IPS-11a (cell line): ENCODE measurements around the gene NOTCH3.
A peak's percentile ranks its signal among the peaks of the same experiment; 100 is the strongest.

Experiments used
- H3K4me3 ChIP-seq: one replicate; pipeline ENCODE4 v1.5.1; 2013; ENCODE audit warnings: low read depth, low read length, control low read depth

Gene NOTCH3

DNA sequence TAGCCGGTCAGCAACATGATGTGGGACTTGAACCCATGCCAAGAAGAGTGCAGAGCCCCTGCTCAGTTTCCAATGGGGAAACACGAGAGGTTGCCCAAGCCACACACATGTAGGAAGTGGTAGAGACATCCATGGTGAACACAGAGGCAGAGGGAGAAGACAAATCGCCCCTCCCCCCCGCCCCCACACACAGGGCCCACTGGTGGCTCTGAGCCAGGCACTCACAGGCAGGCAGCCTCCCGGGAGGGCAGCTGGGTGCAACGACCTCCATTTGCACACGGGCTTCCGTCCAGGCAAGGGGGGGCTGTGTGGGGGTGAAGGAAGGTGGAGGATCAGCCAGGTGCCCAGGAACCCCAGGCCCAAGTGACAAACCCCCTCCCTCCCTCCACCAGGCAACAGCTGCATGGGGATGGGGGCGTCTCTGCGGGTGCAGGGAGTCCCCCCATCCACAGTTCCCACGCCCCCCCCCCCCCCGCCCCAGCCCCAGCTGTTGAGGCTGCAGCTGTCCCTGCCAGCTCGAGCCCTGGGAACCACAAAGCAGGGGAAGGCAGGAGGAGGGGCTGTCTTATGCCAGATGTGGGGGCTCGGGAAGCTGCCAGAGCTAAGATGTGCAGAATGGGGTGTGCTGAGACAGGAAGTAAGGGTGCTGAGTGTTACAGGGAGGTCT, 3.4 kb downstream of the NOTCH3 start:
- no peak overlapping the region for H3K4me3 ChIP-seq

DNA sequence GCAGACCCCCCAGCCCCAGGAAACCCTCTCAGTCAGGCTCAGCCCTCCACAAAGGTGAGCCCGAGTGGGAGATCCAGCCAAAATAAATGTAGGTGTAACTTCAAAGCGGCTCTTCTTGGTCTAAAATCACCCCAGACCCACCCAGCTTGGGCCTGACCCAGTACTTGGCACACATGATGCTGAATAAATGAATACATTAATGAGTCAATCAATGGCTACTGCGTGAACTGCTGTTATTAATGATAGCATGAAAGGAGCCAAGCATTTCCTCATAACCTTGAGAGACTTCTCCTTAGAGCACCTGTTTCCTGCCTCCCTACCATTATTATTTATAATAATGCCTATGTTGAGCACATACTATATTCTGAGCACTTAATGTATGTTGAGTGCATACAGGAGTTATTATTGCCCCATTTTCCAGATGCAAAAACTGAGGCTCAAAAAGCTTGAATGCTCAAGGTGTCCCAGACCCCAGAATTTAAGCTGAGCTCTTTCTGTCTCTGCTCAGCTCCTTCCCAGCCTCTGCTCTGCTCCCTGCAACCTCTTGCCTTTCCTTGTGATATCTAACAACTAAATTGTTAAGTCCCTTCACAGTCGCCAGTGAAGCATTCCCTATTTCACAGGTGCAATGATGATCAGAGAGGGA, 4.3 kb downstream of the NOTCH3 start:
- H3K4me3 ChIP-seq = peak overlapping the region; percentile 5

- H3K4me3 ChIP-seq = peak overlapping the region; percentile 33
These were observed 5.1 kb downstream of the NOTCH3 start for GRCh38 chr19:15195371-15196334.

DNA sequence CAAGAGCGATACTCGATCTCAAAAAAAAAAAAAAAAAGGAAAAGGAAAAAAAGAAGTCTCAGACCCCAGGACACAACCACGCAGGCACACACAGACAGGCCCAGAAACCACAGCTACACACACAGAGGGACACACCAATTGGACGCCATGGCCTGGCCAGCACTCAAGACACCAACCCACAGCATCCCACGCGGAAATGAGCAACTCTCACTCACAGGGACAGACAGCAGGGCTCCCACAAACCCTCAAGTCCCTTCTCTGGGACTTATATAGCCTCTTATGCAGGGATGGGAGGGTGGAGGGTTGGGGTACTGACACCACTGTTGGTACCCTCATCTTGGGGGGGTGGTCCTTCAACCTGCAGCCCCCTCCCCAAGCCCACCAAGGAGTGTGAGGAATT, 5.9 kb downstream of the NOTCH3 start:
- H3K4me3 ChIP-seq = peak overlapping the region; percentile 37

GRCh38 chr19:15191982-15192381, 8.8 kb downstream of the NOTCH3 start:
- no peak overlapping the region for H3K4me3 ChIP-seq

GRCh38 chr19:15191514-15191913, 9.3 kb downstream of the NOTCH3 start:
- no peak overlapping the region for H3K4me3 ChIP-seq

GRCh38 chr19:15188851-15189250, 11.9 kb downstream of the NOTCH3 start:
- no peak overlapping the region for H3K4me3 ChIP-seq

- no peak overlapping the region for H3K4me3 ChIP-seq
These were observed 13.5 kb downstream of the NOTCH3 start for GRCh38 chr19:15187026-15188007.

GRCh38 chr19:15185188-15185587, 15.6 kb downstream of the NOTCH3 start:
- no peak overlapping the region for H3K4me3 ChIP-seq

GRCh38 chr19:15184776-15185175, 16.0 kb downstream of the NOTCH3 start:
- no peak overlapping the region for H3K4me3 ChIP-seq

DNA sequence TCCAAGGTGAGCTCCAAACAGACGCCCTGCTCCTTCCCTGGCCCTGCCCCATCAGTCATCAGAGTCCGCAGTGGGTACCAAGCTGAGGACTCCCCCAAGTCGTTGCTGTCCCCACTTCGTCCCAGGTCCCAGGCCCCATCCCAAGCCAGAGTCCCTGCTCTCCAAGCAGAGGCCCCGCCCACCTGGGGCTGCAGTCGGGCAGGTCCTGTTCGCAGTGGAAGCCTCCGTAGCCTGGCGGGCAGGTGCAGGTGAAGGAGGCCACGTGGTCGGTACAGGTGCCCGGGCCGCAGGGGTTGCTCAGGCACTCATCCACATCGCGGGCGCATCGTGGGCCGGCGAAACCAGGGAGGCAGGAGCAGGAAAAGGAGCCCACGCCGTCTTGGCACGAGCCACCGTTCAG, 19.4 kb downstream of the NOTCH3 start:
- H3K4me3 ChIP-seq = no peak overlapping the region

DNA sequence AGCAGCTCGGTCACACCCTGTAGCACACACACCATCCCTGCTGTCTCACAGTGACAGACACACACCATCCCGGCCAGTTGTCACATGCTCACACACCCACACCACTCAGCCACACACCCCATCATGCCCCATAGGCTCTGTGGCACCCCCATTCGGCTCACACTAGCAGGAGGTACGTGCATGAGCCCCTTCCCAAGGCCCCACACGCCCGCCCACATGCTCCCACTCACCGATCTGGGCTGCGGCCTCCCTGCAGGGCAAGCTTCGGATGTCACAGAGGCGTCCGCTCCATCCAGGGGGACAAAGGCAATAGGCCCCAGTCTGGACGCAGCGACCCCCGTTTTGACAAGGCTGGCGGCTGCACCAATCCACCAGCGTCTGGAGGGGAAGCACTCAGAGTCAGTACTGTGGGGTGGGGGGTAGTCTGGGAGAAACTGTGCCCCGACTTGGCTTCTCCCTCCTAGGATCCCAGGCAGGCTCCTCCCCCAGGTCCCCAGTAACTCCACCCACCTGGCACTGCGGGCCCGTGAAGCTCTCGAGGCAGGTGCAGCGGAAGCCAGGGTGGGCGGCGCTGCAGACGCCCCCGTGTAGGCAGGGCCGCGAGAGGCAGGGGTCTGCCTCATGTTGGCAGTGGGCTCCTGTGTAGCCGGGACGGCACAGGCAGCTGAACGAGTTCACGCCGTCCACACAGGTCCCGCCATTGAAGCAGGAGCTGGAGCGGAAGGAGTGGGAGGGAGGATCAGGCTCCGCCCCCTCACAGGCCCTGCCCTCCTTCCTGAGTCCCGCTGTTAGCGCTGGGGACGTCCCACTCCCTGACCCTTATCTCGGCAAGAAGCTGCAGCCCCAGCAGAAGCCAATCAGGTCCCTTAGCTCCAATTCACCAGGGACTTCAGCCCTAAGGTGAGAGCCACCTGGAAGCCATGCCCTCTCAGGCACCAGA, 20.1 kb downstream of the NOTCH3 start:
- H3K4me3 ChIP-seq = no peak overlapping the region

DNA sequence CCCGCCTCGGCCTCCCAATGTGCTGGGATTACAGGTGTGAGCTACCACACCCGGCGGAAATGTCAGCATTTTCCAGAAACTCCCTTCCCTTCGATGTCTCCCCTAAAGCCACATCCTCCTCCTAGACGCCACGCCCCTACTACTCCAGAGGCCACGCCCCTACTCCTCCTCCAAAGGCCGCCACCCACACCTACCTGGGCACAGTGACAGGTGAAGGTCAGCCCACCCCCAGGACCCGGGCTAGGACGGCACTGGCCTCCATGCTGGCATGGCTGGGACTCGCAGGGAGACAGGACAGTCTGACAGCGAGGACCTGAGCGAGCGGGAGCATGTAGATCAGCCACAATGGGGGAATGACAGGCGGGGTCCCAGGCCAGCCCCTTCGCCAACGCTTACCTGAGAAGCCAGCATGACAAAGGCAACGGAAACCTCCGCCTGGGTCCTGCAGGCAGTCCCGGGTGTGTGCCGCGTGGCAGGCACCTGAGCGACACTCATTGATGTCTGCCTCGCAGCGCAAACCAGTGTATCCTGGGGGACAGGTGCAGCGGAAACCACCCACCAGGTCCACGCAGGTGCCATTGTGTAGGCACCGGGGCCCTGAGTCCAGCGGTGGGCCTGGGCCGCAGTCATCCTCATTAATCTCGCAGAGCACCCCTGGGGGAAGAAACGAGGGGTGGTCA, 22.0 kb downstream of the NOTCH3 start:
- H3K4me3 ChIP-seq = no peak overlapping the region

DNA sequence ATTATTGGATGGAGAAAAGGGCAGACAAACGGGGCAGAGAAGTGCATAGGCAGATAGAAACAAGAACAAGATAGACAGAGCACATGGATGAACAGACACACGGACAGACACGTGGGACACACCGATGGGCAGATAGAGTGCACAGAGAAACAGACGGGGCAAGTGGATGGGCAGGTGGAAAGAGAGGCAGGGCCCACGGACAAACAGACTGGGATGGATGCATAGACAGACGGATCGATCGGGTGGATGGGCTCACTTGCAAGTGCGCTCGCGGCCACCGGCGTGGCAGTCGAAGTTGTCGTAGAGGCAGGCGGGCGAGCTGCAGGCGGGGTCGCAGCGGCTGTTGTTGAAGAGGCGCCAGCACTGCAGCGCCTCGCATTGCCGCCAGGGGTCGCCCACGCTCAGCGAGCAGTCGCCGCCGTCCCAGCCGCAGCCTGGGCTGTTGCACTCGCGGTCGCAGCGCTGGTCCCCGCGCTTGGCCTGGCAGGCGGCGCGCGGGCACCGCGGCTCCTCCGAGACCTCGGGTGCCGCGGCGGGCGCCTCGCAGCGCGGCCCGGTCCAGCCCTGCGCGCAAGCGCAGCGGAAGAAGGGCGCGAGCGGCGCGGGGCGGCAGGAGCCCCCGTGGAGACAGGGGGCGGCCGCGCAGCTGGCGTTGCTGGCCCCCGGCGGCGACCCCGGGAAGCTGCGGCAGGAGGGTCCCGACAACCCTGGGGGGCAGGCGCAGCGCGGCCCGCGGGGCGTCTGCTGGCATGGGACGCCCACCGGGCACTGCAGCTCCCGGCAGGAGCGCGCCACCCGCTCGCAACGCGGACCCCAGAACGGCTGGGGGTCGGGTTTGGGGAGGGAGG, 23.3 kb downstream of the NOTCH3 start:
- H3K4me3 ChIP-seq = no peak overlapping the region

- H3K4me3 ChIP-seq = no peak overlapping the region
These were observed 25.2 kb downstream of the NOTCH3 start for GRCh38 chr19:15175609-15176008.

- no peak overlapping the region for H3K4me3 ChIP-seq
These were observed 26.9 kb downstream of the NOTCH3 start for GRCh38 chr19:15173746-15174404.

DNA sequence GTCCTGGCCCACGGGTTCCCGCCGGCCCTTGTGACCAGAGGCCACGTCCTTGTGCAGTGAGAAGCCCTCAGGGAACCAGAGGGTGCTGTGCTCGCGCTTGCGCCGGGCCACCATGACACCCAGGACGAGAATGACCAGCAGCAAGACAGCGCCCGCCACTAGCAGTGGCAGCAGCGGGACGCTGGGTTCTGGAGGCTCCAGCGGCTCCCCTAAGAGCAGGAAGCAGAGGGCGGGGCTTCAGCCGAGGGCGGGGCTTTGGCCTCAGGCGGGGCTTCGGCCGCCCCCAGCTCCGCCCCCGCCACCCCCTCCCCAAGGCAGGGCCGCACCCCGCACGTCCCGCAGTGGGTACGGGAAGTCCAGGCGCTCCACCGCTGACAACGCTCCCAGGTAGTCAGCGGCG, 30.4 kb downstream of the NOTCH3 start:
- H3K4me3 ChIP-seq = no peak overlapping the region
